GM20431 (cell line): ENCODE results near the gene DLEC1.

Experiments used
- in situ Hi-C: fragments of 300-500 bp; cut with MseI, MboI; formaldehyde crosslinking; loops from one replicate; pipeline ENCODE4 v1.15.0; 2020; ENCODE audit warnings: low sequenced_read_pairs; ENCODE audit not compliant: unreplicated experiment

Gene DLEC1, protein sequence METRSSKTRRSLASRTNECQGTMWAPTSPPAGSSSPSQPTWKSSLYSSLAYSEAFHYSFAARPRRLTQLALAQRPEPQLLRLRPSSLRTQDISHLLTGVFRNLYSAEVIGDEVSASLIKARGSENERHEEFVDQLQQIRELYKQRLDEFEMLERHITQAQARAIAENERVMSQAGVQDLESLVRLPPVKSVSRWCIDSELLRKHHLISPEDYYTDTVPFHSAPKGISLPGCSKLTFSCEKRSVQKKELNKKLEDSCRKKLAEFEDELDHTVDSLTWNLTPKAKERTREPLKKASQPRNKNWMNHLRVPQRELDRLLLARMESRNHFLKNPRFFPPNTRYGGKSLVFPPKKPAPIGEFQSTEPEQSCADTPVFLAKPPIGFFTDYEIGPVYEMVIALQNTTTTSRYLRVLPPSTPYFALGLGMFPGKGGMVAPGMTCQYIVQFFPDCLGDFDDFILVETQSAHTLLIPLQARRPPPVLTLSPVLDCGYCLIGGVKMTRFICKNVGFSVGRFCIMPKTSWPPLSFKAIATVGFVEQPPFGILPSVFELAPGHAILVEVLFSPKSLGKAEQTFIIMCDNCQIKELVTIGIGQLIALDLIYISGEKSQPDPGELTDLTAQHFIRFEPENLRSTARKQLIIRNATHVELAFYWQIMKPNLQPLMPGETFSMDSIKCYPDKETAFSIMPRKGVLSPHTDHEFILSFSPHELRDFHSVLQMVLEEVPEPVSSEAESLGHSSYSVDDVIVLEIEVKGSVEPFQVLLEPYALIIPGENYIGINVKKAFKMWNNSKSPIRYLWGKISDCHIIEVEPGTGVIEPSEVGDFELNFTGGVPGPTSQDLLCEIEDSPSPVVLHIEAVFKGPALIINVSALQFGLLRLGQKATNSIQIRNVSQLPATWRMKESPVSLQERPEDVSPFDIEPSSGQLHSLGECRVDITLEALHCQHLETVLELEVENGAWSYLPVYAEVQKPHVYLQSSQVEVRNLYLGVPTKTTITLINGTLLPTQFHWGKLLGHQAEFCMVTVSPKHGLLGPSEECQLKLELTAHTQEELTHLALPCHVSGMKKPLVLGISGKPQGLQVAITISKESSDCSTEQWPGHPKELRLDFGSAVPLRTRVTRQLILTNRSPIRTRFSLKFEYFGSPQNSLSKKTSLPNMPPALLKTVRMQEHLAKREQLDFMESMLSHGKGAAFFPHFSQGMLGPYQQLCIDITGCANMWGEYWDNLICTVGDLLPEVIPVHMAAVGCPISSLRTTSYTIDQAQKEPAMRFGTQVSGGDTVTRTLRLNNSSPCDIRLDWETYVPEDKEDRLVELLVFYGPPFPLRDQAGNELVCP (N-terminal part only)

DNA sequence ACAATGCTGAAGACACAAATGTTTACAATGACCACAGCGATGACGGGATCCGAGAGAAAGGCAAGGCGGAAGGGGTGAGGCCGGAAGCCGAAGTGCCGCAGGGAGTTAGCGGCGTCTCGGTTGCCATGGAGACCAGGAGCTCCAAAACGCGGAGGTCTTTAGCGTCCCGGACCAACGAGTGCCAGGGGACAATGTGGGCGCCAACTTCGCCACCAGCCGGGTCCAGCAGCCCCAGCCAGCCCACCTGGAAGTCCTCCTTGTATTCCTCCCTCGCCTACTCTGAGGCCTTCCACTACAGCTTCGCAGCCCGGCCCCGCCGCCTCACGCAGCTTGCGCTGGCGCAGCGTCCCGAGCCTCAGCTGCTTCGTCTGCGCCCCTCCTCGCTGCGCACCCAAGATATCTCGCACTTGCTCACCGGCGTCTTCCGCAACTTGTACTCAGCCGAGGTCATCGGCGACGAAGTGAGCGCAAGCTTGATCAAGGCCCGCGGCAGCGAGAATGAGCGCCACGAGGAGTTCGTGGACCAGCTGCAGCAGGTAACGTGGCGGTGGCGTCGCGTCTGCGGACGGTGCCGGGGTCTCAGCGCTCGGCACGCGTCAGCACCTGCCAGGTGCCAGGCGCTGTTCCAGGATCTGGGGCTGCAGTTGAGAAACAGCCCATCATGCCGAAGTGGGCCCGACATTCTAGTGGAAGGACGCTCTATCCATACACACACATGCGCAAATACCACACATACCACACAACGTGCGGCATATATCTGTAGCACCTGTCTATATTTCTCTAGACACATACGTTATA is at the start of gene DLEC1:
TSS of gene DLEC1 (plus strand) at position 108 of the 798 bp plus-strand sequence. CDS start at position 126, 18 bp downstream.
- in situ Hi-C loops, result no loop called here

DNA sequence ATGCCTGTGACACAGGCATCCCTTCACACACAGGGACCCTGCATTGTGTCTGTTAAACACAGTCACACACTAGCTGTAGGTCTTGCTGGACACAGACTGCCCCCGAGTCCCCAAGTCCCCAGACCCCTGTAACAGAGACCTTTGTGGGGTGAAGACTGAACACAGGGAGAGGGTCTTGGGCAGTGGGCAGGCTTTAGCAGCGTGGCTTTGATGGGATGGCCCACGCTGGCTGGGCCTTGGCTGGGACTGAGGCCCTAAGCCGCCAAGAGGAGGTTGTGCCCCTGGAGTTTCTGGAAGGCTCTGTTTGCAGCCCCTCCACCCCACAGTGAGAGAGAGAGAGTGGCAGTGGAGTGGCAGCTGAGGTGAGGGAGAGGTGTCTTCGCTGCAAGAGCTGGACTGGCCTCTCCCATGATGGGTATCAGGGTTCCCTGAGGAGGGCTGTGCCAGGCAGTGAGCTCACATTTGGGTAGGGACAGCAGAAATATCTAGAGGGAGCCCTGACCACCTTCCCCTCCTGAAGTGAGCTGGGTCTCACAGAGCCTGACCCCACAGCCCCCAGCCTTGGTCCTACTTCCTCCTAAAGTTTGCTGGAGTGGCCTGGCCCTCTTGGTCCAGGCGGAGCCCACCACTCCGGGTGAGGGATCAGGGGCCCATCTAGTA is 49.1 kb upstream of the DLEC1 start:
- in situ Hi-C loops, result no loop called here

DNA sequence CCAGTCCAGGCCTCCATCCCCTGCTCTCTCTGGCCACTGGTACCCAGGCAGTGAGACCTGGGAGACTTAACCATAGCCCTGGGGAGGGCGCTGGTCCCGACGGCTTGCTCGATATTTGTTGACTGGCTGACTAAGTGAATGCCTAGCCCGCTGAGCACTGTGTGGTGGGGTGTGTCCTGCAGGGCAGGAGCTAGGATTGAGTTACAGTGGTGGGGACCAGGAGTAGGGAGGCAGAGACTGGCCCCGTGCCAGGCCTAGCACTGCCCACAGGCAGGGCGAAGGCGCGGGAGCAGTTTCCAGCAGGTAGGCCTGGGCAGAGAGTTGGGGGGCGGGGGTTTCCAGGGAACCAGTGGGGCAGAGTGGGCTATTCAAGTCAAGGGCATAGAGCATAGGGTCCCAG is 48.5 kb upstream of the DLEC1 start, which contains the start of gene VILL:
TSS of gene VILL (plus strand) at position 260 of the 400 bp plus-strand sequence. CDS start 2,887 bp downstream, outside the sequence.
- in situ Hi-C loops, result no loop called here

DNA sequence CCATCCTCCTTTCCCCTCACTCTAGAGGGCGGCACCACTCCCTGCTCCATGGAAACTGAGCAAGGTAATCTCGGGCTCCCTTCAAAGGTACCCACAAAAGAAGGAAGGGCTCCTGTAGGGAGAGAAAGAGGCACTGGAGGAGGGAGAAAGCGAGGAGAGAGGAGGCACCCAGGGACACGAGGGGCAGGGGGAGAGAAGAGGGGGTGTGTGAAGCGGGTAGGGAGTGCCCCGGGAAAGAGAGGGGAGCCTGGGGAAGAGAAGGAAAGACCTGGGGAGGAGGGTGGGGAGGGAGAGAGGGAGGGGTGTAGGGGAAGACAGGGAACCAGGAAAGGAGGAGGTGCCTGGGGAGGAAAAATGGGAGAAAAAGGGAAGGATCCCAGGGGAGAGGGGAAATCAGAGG is 47.9 kb upstream of the DLEC1 start:
- in situ Hi-C loops, result no loop called here

DNA sequence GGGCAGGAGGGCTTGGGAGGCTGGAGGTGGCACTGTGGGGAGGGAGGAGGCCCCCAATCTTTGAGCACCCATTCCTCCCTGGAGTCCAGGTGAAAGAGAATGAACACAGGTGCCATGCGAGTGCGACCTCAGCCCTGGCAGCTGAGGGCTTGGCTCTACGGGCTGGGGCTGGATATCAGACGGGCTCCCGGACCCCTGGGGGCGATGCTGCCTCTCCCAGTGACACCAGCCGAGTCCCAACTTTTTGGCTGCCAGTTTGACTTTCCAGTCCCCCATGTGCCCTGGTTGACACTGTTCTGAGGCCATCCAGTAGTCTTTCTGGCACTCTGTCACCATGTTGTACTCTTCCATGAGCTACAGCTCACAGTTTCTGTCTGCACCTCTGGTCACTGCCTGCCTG is 47.2 kb upstream of the DLEC1 start:
- in situ Hi-C loops, result no loop called here

DNA sequence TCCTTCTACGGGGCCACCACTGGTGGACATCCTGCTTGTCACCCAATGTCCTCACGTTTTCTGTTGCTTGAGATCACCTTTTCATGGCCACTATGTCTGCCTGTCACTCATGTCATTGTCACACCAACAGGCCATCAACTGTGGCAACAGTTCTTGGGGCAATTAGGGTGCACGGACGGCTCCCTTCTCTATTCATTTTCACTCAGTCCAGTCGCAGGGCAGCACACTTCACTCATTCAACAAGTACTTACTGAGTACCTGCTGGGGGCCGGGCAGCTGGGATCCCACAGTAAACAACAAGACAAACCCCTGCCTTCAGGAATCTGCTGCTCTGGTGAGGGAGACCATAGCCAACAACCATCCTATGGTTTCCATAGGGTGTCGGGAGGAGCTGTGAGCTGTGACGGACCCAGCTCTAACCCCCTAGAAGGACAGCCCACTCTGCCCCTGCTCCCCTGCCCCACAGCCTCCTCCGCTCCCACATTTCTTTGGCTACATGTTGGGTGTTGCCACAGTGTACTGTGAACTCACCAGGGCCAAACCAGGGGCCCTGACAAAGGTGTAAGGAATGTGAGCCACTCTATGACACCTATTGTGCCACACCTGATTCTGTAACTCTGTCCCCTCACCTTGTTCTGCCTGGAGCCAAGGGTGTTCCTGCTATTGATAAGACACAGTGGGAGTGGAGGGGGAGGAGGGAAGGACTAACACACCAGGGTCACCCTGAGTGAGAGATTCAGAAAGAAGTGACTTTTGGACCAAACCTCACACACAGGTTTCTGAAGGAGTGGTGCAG is 46.5 kb upstream of the DLEC1 start:
- in situ Hi-C loops, result no loop called here

DNA sequence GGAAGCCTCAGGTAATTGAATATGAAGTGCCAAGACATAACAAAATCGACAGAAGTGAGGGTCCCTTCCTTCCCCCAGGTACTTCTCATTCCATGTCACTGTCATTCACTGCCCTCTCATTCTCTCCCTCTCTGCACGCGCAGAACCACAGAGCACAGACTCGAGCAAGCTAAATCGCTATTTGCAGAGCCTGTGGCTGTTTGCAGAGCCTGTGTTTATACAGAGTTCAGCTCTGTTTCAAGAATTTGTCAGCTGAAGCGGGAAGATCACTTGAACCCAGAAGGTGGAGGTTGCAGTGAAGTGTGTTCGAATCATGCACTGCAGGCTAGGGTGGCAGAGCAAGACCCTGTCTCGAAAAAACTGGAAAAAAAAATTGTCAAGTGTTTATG is 45.9 kb upstream of the DLEC1 start:
- in situ Hi-C loops, result no loop called here

DNA sequence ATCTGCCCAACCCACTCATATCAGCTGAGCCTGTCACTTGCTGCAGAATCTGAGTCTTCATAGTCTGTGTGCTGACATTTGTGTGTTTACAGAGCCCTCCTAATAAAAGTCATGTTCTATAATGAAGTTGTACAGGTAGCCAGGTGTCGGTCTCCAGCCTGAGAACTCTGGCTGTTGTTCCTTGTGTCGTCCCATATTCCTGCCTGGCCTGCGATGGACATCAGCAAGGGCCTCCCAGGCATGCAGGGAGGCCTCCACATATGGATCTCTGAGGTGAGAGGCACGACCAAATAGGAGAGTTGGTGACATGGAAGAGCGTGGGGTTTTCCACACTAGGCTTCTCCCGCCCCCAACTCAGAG is 45.6 kb upstream of the DLEC1 start:
- in situ Hi-C loops, result no loop called here

DNA sequence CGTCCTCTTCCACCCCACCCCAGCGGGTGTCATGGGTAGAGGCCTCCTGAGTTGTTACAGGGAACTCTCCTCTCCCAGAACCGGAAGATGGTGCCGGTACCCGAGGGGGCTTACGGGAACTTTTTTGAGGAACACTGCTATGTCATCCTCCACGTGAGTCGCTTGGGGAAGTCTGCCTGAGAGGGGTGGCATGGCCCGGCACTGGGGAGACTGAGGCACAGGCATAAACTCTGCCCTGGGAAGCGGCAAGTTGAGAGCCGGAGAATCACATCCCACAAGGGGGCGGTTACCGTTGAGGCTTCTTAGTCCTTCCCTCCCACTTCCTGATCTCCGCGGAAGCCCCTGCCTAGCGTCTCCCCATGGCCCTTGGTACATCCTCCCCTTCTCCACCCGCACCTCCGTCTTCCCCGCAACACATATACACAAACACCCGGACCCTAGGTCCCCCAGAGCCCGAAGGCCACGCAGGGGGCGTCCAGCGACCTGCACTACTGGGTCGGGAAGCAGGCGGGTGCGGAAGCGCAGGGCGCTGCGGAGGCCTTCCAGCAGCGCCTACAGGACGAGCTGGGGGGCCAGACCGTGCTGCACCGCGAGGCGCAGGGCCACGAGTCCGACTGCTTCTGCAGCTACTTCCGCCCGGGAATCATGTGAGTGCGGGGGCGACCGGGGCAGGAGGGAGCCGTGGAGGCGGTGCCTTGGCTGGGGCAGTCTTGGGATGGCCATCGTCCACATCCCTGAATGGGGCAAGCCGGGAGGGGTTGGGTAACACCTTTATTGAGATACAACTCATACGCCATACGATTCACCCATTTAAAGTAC is 45.0 kb upstream of the DLEC1 start:
- in situ Hi-C loops, result no loop called here

DNA sequence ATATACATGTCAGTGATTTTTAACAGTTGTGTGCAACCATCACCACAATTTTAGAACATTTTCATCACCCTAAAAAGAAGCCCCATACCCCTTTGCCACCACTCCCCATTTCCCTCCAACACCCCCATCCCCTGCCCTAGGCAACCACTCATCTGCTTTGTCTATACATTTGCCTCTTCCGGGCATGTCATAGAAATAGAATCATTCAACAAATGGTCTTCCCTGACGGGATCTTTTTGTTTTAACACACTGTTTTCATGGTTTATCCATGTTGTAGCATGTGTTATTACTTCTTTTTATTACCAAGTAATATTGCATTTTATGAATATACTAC is 44.4 kb upstream of the DLEC1 start:
- in situ Hi-C loops, result no loop called here

DNA sequence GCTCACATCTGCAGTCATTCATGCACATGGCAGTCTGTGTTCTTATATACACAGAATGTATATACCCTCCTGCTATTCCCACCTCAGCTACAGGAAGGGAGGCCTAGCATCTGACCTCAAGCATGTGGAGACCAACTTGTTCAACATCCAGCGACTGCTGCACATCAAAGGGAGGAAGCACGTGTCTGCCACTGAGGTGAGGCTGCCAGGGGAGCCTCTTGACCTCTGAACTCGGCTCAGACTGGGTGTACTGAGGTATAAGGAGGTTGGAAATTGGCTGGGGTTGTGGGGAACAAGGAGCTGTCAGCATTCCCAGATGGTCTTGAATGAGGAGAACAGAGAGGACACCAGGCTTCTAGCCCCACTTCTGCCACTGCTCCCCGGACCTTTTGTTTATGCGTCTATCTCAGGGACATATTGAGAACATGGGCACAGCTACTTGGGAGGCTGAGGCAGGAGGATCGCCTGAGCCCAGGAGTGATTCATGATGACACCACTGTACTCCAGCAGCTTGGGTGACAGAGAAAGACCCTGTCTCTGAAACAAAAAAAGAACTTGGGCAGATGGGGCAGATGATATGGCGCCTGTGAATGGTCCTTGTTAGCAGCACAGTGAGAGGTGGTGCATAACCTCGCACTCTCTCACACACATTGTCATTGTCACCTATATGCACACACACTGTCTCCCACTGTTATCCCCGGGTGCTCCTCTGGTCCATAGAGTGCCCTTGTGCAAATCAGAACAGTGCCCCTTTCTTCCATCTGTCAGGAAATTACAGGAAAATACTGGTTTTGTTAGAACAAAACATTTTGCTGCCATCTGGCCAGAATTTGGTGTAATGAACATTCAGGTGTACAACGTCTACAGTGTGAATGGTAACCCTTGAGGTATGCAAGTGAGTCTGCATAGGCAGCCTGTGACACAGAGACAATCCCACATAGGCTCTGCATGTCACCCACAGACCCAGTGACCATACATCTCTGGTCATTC is 43.1 kb upstream of the DLEC1 start:
- in situ Hi-C loops, result no loop called here

DNA sequence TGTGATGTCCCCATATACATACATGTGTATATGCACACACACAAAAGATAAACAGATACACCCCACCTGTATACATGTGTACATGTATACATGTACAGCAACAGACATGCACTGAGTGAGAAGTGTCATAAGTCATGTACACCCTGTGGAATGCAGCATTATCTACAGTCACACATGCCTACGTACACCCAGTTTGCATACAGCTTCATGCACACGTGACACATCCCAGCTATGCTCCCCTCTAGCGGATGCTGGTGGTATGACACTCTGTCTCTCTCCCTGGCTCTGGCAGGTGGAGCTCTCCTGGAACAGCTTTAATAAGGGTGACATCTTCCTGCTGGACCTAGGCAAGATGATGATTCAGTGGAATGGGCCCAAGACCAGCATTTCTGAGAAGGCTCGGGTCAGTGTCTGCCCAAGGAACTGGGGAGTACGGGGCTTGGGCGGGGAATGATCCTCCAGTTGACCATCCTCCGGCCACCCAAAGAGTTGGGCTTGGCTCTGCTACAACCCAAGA is 42.2 kb upstream of the DLEC1 start:
- in situ Hi-C loops, result no loop called here

DNA sequence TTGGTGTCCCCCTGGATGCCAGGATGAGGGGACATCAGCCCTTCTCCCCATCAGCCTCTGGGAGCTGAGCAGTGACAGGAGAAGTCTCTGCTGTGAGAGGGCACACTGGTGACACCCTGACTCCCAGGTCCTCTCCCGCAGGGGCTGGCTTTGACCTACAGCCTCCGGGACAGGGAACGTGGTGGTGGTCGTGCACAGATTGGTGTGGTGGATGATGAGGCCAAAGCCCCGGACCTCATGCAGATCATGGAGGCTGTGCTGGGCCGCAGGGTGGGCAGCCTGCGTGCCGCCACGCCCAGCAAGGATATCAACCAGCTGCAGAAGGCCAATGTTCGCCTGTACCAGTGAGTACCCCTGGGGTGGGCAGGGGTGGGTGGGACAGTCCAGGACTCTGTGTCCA is 41.7 kb upstream of the DLEC1 start:
- in situ Hi-C loops, result no loop called here

DNA sequence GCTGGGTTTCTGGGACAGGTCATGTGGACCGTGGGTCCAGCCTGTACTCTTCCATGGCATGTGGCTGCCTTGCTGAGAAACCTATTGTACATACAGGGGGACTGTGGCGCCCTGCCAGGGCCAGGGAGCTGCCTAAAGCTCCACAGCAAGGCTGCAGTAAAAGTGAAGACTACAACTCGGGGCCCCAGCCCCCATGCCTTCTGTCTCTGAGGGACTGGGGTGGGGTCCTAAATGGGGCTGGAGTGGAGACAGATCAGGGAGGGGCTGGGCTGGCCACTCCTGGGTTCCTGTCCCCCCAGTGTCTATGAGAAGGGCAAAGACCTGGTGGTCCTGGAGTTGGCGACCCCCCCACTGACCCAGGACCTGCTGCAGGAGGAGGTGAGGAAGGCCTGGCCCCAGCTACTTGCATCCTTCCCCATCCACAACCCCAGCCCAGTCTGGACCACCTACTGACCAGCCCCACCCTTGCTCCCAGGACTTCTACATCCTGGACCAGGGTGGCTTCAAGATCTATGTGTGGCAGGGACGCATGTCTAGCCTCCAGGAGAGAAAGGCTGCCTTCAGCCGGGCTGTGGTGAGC is 41.1 kb upstream of the DLEC1 start:
- in situ Hi-C loops, result no loop called here

DNA sequence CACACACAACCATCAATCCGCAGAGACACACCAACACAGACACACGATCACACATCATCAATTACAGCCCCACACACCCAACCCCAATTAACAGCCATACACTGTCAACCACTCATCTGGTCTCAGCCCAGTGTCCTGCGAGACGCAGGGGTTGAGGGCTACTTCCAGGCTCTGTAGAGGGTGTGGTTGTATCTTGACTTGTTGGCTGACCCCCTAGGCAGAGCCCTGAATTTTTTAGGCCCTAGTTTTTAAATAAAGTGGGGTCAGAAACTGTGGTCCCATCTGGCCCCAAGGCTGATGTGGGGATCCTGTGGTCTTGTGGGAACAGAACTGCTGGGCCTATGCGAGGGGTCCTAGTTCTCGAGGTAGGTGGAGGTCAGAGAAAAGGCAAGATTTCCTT is 39.2 kb upstream of the DLEC1 start:
- in situ Hi-C loops, result no loop called here
